ENCODE measurements around the gene ATP8B1. TPM values are rescaled to one million over a fixed set of nuclear protein-coding genes. Genes with fewer than 3 reads are reported as not detected.

Gene ATP8B1
- total RNA-seq, 1 experiment from 2014 or later: 62.3 TPM

- TF ChIP-seq, protein P1, sequence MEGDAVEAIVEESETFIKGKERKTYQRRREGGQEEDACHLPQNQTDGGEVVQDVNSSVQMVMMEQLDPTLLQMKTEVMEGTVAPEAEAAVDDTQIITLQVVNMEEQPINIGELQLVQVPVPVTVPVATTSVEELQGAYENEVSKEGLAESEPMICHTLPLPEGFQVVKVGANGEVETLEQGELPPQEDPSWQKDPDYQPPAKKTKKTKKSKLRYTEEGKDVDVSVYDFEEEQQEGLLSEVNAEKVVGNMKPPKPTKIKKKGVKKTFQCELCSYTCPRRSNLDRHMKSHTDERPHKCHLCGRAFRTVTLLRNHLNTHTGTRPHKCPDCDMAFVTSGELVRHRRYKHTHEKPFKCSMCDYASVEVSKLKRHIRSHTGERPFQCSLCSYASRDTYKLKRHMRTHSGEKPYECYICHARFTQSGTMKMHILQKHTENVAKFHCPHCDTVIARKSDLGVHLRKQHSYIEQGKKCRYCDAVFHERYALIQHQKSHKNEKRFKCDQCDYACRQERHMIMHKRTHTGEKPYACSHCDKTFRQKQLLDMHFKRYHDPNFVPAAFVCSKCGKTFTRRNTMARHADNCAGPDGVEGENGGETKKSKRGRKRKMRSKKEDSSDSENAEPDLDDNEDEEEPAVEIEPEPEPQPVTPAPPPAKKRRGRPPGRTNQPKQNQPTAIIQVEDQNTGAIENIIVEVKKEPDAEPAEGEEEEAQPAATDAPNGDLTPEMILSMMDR (IDR thresholded peaks at IDR 0.05; ENCODE audit: unreplicated experiment): no peak
- peaks cover 15% of the 10 kb centered on the region for H3K36me3 Mint-ChIP-seq (ENCODE audit: insufficient read depth, unreplicated experiment)
- BruUV-seq (replicated peaks): no TSS peak
- intact Hi-C loops (cut with micrococcal nuclease; ENCODE audit: unreplicated experiment): no loop called here
- peaks cover 24% of the 10 kb centered on the region for H3K4me1 Mint-ChIP-seq (ENCODE audit: low read depth, unreplicated experiment)
- no peak overlapping the region for H3K4me3 Mint-ChIP-seq (ENCODE audit: low read depth, unreplicated experiment)
- CTCF ChIA-PET: interaction anchor here (0.7 kb wide), 1 partner anchor 53 kb away, joined by 3 read pairs; no protein-coding TSS in a partner anchor
- no peak for DNase-seq
- H3K27ac Mint-ChIP-seq (ENCODE audit: unreplicated experiment): no peak overlapping the region
- H3K27me3 Mint-ChIP-seq (ENCODE audit: unreplicated experiment): no peaks in the 10 kb centered on the region
- H3K9me3 Mint-ChIP-seq (ENCODE audit: low read depth, unreplicated experiment): no peaks in the 10 kb centered on the region
Measured at GRCh38 chr18:57764087-57764486, 39.0 kb downstream of the ATP8B1 start.

- TF ChIP-seq, protein P1 (IDR thresholded peaks at IDR 0.05; ENCODE audit: unreplicated experiment): no peak
- no peaks in the 10 kb centered on the region for H3K27me3 Mint-ChIP-seq (ENCODE audit: unreplicated experiment)
- peaks cover 15% of the 10 kb centered on the region for H3K36me3 Mint-ChIP-seq (ENCODE audit: insufficient read depth, unreplicated experiment)
- no TSS peak for BruUV-seq (replicated peaks)
- H3K4me3 Mint-ChIP-seq (ENCODE audit: low read depth, unreplicated experiment): no peak overlapping the region
- no peak overlapping the region for H3K27ac Mint-ChIP-seq (ENCODE audit: unreplicated experiment)
- intact Hi-C loops (cut with micrococcal nuclease; ENCODE audit: unreplicated experiment): no loop called here
- no peak for DNase-seq
- peaks cover 1% of the 10 kb centered on the region for H3K9me3 Mint-ChIP-seq (ENCODE audit: low read depth, unreplicated experiment)
- H3K4me1 Mint-ChIP-seq (ENCODE audit: low read depth, unreplicated experiment): peaks cover 17% of the 10 kb centered on the region
- CTCF ChIA-PET: no interaction called here
Measured at GRCh38 chr18:57762686-57763085, 40.4 kb downstream of the ATP8B1 start.

DNA sequence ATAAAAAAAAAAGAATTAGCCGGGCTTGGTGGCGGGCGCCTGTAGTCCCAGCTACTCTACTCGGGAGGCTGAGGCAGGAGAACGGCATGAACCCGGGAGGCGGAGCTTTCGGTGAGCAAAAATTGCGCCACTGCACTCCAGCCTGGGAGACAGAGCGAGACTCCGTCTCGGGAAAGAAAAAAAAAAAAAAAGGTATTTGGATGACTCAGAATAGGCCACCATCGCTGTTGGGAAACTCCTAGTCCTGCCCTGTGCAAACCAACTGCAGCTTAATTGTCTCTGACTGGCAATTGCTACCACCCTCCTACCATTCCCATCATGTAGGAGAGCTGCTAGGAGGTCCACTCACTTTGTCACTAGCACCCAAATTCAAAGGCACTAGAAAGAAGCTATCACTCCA lies 43.5 kb downstream of the ATP8B1 start:
- no TSS peak for BruUV-seq (replicated peaks)
- no peak for DNase-seq
- peaks cover 15% of the 10 kb centered on the region for H3K36me3 Mint-ChIP-seq (ENCODE audit: insufficient read depth, unreplicated experiment)
- TF ChIP-seq, protein P1 (IDR thresholded peaks at IDR 0.05; ENCODE audit: unreplicated experiment): no peak
- H3K27me3 Mint-ChIP-seq (ENCODE audit: unreplicated experiment): no peaks in the 10 kb centered on the region
- H3K4me3 Mint-ChIP-seq (ENCODE audit: low read depth, unreplicated experiment): no peak overlapping the region
- CTCF ChIA-PET: no interaction called here
- H3K27ac Mint-ChIP-seq (ENCODE audit: unreplicated experiment): no peak overlapping the region
- peaks cover 21% of the 10 kb centered on the region for H3K4me1 Mint-ChIP-seq (ENCODE audit: low read depth, unreplicated experiment)
- intact Hi-C loops (cut with micrococcal nuclease; ENCODE audit: unreplicated experiment): no loop called here
- H3K9me3 Mint-ChIP-seq (ENCODE audit: low read depth, unreplicated experiment): peaks cover 4% of the 10 kb centered on the region

DNA sequence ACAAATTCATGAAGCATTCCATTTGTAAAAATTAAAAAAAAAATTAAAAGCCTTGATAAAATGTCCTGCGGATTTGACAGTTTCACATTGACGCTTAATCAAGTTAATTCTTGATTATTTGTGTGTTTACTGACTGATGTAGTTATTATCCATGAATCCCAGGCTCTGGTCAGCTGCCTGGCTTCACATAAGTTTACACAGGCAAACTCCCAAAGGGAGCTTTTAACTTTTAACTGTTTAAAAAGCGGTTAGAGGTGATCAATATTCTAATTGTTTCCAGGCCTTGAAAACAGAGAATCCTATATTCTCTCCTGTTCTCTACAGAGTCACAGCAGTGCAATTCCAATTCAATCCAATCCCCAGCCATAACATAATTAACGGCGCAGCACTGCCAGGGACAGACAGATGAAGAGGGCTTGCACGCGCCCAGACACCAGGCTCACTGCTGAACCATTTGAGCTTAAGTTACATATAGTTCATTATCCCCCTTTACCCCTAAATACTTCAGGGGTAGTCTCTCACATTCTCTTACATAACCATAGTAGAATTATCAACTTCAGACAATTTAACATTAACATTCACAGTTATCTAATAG lies 47.5 kb downstream of the ATP8B1 start:
- Mint-ChIP-seq H3K27me3 (ENCODE audit: unreplicated experiment) (no peaks in the 10 kb centered on the region), H3K9me3 (ENCODE audit: low read depth, unreplicated experiment) (peaks cover 4% of the 10 kb centered on the region), H3K27ac (ENCODE audit: unreplicated experiment) (no peak overlapping the region), H3K36me3 (ENCODE audit: insufficient read depth, unreplicated experiment) (peaks cover 9% of the 10 kb centered on the region), H3K4me1 (ENCODE audit: low read depth, unreplicated experiment) (peaks cover 31% of the 10 kb centered on the region), H3K4me3 (ENCODE audit: low read depth, unreplicated experiment) (no peak overlapping the region)
- TF ChIP-seq, protein P1 (IDR thresholded peaks at IDR 0.05; ENCODE audit: unreplicated experiment): no peak
- no peak for DNase-seq
- intact Hi-C loops (cut with micrococcal nuclease; ENCODE audit: unreplicated experiment): no loop called here
- CTCF ChIA-PET: no interaction called here
- no TSS peak for BruUV-seq (replicated peaks)
